ENCODE data around the gene LHX8.

LHX8 gene

DNA sequence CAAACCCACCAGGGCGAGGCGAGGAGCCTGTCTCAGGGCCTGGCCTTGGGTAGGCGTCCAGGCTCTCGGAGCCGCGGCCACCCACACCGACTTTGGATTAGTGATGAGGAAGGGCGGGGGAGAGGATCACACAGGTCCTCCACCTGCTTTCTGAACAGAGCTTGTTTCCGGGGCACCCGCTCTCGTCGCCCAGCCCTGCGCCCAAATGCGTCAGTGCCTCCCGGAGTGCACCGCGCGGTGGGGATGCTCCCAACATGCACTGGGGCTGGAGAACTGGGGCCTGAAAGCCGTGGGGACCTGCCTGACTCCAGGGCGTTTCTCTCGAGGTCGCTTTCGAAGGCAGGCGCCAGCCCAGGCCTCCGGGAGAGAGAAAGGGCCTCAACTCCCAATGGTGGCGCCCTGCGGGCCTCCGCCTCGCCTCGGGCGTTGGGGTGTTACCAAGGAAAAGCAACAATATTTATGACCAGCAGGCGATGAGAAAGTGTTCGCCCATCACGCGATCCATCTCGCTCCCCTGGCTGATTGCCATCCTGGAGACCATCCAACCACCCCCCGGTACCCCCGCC, 8.9 kb upstream of the LHX8 start:
- Histone ChIP-seq H3K4me1 (ENCODE audit: control insufficient read depth, insufficient read depth, low read length) (no peaks in the 10 kb centered on the region), H3K9ac (ENCODE audit: low read length) (no peak overlapping the region), H3K4me3 (ENCODE audit: low read length) (no peak overlapping the region), H3K27me3 (replicated peaks; ENCODE audit: control insufficient read depth, insufficient read depth, low read length) (peaks cover 62% of the 10 kb centered on the region), H3K9me3 (ENCODE audit: control insufficient read depth, low read length) (peaks cover 15% of the 10 kb centered on the region), H3K36me3 (ENCODE audit: control insufficient read depth, insufficient read depth, low read length, severe bottlenecking) (no peaks in the 10 kb centered on the region)
- DNase-seq (ENCODE audit: low read depth), result no peak

GRCh38 chr1:75126611-75127101, 7.5 kb upstream of the LHX8 start:
- Histone ChIP-seq H3K9ac (ENCODE audit: low read length) (no peak overlapping the region), H3K4me1 (ENCODE audit: control insufficient read depth, insufficient read depth, low read length) (no peaks in the 10 kb centered on the region), H3K4me3 (ENCODE audit: low read length) (no peak overlapping the region), H3K9me3 (ENCODE audit: control insufficient read depth, low read length) (peaks cover 21% of the 10 kb centered on the region), H3K36me3 (ENCODE audit: control insufficient read depth, insufficient read depth, low read length, severe bottlenecking) (no peaks in the 10 kb centered on the region), H3K27me3 (replicated peaks; ENCODE audit: control insufficient read depth, insufficient read depth, low read length) (peaks cover 76% of the 10 kb centered on the region)
- DNase-seq (ENCODE audit: low read depth), result no peak

GRCh38 chr1:75127916-75128717, 6.1 kb upstream of the LHX8 start:
- H3K4me1 ChIP-seq (ENCODE audit: control insufficient read depth, insufficient read depth, low read length), result no peaks in the 10 kb centered on the region
- no peak overlapping the region for H3K9ac ChIP-seq (ENCODE audit: low read length)
- H3K4me3 ChIP-seq (ENCODE audit: low read length), result no peak overlapping the region
- H3K36me3 ChIP-seq (ENCODE audit: control insufficient read depth, insufficient read depth, low read length, severe bottlenecking), result no peaks in the 10 kb centered on the region
- peaks cover 26% of the 10 kb centered on the region for H3K9me3 ChIP-seq (ENCODE audit: control insufficient read depth, low read length)
- DNase-seq (ENCODE audit: low read depth), result no peak
- H3K27me3 ChIP-seq (replicated peaks; ENCODE audit: control insufficient read depth, insufficient read depth, low read length), result peaks cover 89% of the 10 kb centered on the region

GRCh38 chr1:75129660-75129982, 4.6 kb upstream of the LHX8 start:
- DNase-seq (ENCODE audit: low read depth), result no peak
- Histone ChIP-seq H3K9me3 (ENCODE audit: control insufficient read depth, low read length) (peaks cover 23% of the 10 kb centered on the region), H3K9ac (ENCODE audit: low read length) (no peak overlapping the region), H3K27me3 (replicated peaks; ENCODE audit: control insufficient read depth, insufficient read depth, low read length) (peaks cover 98% of the 10 kb centered on the region), H3K36me3 (ENCODE audit: control insufficient read depth, insufficient read depth, low read length, severe bottlenecking) (no peaks in the 10 kb centered on the region), H3K4me3 (ENCODE audit: low read length) (no peak overlapping the region), H3K4me1 (ENCODE audit: control insufficient read depth, insufficient read depth, low read length) (no peaks in the 10 kb centered on the region)

DNA sequence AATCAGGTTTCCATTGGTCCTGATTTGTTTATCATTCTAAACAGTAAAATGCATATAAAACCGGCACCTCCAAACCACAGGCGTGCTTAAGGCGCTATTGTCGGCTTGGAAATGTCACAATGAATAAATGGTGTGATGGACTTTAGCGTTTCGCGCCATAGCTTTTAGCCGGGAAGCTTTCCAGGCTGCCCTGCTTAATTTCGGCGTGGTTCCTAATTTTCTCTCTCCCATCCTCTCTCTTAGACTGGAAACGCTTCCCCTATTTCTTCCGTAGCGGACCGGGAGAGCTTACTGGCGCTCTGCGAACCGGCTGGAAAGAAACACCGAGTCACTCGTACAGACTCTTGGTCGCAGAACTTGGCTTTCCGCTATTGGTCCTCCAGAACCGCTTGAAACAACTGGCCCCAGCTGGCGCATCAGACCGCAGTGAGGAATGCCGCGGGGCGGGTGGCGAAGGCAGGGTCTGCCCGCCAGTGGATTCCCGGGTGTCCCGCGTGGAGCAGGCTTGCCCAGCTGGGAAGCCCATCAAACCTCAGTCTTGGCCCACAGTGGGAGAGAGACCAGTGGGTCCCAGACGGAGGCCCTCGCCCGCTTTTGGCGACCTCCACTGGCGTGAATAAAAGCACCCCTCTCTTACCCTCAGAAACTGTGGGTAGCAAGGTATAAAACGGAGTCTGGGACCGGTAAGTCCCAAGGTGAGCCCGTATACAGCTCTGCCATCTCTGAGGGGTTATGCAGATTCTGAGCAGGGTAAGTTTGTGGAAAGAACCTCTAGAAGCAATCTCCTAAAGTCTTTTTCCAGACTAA, 4.0 kb upstream of the LHX8 start:
- Histone ChIP-seq H3K9me3 (ENCODE audit: control insufficient read depth, low read length) (peaks cover 21% of the 10 kb centered on the region), H3K4me1 (ENCODE audit: control insufficient read depth, insufficient read depth, low read length) (peaks cover 4% of the 10 kb centered on the region), H3K4me3 (ENCODE audit: low read length) (no peak overlapping the region), H3K36me3 (ENCODE audit: control insufficient read depth, insufficient read depth, low read length, severe bottlenecking) (no peaks in the 10 kb centered on the region), H3K27me3 (replicated peaks; ENCODE audit: control insufficient read depth, insufficient read depth, low read length) (peaks cover 98% of the 10 kb centered on the region), H3K9ac (ENCODE audit: low read length) (no peak overlapping the region)
- DNase-seq (ENCODE audit: low read depth), result peak; percentile 30

- no peak overlapping the region for H3K4me3 ChIP-seq (ENCODE audit: low read length)
- peak; percentile 32 for DNase-seq (ENCODE audit: low read depth)
- H3K27me3 ChIP-seq (replicated peaks; ENCODE audit: control insufficient read depth, insufficient read depth, low read length), result peaks cover 99% of the 10 kb centered on the region
Measured at GRCh38 chr1:75130865-75131564, 3.2 kb upstream of the LHX8 start.

GRCh38 chr1:75131565-75132241, 2.5 kb upstream of the LHX8 start:
- no peak overlapping the region for H3K4me3 ChIP-seq (ENCODE audit: low read length)
- H3K27me3 ChIP-seq (replicated peaks; ENCODE audit: control insufficient read depth, insufficient read depth, low read length), result peaks cover 96% of the 10 kb centered on the region
- no peaks in the 10 kb centered on the region for H3K36me3 ChIP-seq (ENCODE audit: control insufficient read depth, insufficient read depth, low read length, severe bottlenecking)
- no peak overlapping the region for H3K9ac ChIP-seq (ENCODE audit: low read length)
- peaks cover 20% of the 10 kb centered on the region for H3K9me3 ChIP-seq (ENCODE audit: control insufficient read depth, low read length)
- peaks cover 9% of the 10 kb centered on the region for H3K4me1 ChIP-seq (ENCODE audit: control insufficient read depth, insufficient read depth, low read length)
- peak; percentile 9 for DNase-seq (ENCODE audit: low read depth)

More at GRCh38 chr1:75130865-75131564, 3.2 kb upstream of the LHX8 start:
- Histone ChIP-seq H3K9me3 (ENCODE audit: control insufficient read depth, low read length) (peaks cover 21% of the 10 kb centered on the region), H3K4me1 (ENCODE audit: control insufficient read depth, insufficient read depth, low read length) (peaks cover 9% of the 10 kb centered on the region), H3K36me3 (ENCODE audit: control insufficient read depth, insufficient read depth, low read length, severe bottlenecking) (no peaks in the 10 kb centered on the region), H3K9ac (ENCODE audit: low read length) (no peak overlapping the region)

DNA sequence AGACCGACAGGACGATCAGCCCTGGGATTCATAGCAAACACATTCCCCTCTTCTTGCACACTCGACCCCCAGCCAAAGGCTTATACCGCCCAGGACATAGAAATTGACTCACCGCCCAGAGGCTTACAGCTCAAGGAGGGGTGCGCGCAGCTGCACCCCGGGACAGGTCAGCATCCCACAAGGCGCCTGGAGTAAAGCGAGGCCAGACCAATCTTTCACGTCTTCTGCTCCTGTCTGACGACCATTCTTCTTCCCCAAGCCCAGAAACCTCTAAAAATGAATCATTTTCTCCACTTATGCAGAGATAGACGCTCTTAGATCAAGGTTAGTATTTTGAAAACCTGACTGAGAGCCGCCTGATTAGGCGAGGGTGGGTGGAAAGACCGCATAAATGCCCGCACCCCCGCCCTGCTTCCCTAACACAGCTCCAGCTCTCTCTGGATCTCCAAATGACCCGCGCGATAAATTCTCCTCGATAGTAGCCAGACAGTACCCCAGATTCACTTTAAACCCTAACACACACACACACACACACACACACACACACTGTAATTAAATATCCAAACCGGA, 1.9 kb upstream of the LHX8 start:
- Histone ChIP-seq H3K4me3 (ENCODE audit: low read length) (no peak overlapping the region), H3K9me3 (ENCODE audit: control insufficient read depth, low read length) (peaks cover 16% of the 10 kb centered on the region), H3K36me3 (ENCODE audit: control insufficient read depth, insufficient read depth, low read length, severe bottlenecking) (no peaks in the 10 kb centered on the region), H3K27me3 (replicated peaks; ENCODE audit: control insufficient read depth, insufficient read depth, low read length) (peaks cover 90% of the 10 kb centered on the region), H3K4me1 (ENCODE audit: control insufficient read depth, insufficient read depth, low read length) (peaks cover 9% of the 10 kb centered on the region), H3K9ac (ENCODE audit: low read length) (no peak overlapping the region)
- DNase-seq (ENCODE audit: low read depth), result peak; percentile 24

DNA sequence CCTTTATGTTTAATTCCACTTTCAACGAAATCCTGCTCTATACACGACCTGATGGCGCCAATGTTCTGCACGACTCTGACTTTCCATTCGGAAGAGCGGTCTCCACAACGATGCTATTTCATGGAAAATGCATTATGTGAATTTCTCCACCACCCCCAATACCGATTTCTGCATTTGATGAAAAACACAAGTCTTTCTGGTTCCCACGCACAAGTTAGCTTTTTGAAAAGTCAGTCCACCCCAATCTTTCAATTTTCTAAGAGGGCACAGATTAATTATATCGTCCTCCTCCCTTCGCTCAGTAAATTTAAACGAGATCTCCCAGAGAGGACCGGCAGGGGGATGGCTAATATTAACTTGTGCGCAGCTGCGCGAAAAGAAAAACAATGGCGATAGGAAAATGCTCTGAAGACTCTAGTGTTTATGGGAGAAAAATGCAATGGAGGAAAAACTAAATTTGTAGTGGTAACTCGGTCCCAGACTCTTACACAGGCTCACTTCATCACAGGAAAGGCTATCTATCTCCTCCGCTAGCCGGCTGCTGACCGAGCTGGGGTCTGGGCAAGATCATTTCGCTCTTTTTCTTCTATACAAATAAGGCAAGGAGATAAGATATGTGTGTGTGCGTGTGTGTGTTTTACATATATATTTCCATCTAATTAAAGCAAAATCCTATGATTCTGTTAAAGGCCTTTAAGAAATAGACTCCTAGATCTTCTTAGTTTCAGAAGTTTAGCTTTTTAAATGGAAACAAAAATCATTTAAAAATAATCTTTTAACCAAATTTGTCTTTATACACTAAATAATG, 1.2 kb upstream of the LHX8 start:
- peaks cover 85% of the 10 kb centered on the region for H3K27me3 ChIP-seq (replicated peaks; ENCODE audit: control insufficient read depth, insufficient read depth, low read length)
- H3K9ac ChIP-seq (ENCODE audit: low read length), result no peak overlapping the region
- peaks cover 9% of the 10 kb centered on the region for H3K4me1 ChIP-seq (ENCODE audit: control insufficient read depth, insufficient read depth, low read length)
- peak; percentile 34 for DNase-seq (ENCODE audit: low read depth)
- no peak overlapping the region for H3K4me3 ChIP-seq (ENCODE audit: low read length)
- peaks cover 16% of the 10 kb centered on the region for H3K9me3 ChIP-seq (ENCODE audit: control insufficient read depth, low read length)
- no peaks in the 10 kb centered on the region for H3K36me3 ChIP-seq (ENCODE audit: control insufficient read depth, insufficient read depth, low read length, severe bottlenecking)

Data from adipocyte (in vitro differentiated cells).